ENCODE measurements around the gene DYNLRB1.

The DYNLRB1 gene

DNA sequence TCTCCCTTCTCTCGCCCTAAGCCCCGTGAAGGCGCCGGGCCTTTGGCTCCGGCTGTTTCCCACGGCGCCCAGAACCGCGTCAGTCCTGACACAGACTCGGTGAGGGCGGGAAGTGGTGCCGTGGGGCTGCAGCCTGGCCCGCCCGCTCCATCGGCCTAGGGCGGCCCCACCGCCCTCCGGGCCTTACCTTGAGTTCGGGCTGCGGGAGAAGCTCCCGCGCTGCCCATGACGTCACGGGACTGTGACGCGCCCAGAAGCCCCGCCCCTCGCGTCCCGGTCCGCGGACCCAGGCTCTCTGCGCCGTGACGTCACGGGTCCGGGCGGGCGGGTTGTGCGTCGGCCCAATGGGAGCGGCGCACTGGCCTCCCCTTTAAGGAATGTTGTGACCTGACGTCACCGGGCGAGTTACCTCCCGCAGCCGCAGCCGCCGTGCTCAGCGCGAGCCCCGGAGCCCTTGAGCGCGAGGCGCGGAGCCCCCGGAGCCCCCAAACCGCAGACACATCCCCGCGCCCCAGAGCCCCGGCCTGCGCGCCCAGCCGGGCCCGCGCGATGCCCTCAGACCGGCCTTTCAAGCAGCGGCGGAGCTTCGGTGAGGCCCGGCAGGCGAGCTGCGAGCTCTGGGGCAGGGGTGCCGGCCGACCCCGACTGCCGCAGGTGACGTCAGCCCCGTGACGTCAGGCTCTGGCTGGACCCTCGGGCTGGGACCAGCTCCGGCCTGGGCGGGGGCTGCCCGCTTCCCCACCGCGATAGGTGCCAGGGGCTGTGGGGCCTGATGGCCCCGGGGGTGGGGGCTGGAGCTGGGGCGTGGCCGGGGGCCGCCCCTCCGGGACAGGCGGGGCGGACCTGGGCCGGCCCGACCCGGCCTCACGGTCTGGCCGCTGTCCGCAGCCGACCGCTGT, 42.3 kb downstream of the DYNLRB1 start, which contains the start of gene MAP1LC3A:
TSS of gene MAP1LC3A (plus strand) at position 399 of the 899 bp plus-strand sequence. CDS start at position 550, 151 bp downstream.
- peak; percentile 88 for DNase-seq (ENCODE audit: low read depth in 2 of 2)

DNA sequence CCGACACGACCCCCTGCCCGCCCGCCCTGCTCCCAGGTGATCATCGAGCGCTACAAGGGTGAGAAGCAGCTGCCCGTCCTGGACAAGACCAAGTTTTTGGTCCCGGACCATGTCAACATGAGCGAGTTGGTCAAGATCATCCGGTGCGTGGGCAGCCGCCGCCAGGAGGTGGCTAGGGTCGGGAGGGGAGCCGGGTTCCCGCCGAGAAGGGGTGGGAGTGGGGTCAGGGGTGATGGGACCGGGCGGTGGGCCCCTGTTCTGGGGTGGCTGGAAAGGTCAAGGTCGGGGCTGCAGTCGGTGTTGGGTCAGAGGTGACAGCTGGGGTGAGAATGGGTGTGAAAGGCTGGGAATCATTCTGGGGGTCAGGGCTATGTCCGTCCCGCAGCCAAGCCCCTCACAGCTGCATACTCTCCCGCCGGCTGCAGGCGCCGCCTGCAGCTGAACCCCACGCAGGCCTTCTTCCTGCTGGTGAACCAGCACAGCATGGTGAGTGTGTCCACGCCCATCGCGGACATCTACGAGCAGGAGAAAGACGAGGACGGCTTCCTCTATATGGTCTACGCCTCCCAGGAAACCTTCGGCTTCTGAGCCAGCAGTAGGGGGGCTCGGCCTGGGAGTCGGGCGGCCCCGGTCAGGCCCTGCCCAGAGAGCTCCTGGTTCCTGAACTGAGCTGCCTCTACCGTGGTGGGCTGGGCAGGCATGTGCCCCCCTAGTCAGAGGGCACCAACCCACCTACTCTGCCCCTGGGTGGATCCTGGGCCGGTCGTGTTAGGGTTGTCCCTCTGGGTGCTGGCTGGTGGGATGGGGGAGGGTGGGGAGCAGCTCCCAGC, 43.3 kb downstream of the DYNLRB1 start:
- DNase-seq (ENCODE audit: low read depth in 2 of 2): no peak

DNA sequence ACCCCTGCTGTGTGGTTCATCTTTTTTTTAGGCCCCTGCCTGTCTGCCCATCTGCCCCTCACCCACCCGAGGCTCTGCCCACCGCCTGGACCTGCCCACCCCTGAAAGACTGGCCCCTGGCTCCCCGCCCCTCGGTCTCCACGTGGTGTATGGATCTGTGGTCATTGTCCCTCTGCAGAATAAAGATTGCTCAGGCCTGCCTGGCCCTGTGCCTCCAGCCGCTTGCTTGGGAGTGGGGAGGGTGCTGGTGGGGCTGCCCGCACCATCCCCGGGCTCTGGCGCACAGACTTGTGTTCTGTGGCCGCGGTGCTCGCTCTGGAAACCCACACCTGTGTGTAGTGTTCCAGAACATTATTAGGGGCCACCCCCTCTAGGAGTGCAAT, 43.9 kb downstream of the DYNLRB1 start:
- DNase-seq (ENCODE audit: low read depth in 2 of 2): no peak

DNA sequence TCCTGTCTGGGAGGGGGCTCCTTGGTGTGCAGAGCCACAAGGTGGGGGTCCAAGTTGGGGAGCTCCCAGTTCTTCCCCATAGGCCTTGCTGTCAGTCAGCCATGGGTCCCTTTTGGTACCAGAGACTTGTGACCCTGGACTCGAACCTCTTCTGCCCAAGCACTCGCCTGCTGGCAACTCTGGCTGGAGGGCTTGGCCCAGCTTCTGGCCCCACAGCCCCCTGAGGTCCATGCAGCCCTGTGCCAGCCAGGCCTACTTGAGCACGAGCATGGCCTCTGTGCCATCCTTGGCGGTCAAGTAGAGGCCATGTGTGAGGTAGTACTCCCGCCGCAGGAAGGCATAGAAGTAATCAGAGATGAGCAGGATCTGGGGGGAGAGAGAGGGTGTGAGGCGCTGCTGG, 44.4 kb downstream of the DYNLRB1 start:
- no peak for DNase-seq (ENCODE audit: low read depth in 2 of 2)

DNA sequence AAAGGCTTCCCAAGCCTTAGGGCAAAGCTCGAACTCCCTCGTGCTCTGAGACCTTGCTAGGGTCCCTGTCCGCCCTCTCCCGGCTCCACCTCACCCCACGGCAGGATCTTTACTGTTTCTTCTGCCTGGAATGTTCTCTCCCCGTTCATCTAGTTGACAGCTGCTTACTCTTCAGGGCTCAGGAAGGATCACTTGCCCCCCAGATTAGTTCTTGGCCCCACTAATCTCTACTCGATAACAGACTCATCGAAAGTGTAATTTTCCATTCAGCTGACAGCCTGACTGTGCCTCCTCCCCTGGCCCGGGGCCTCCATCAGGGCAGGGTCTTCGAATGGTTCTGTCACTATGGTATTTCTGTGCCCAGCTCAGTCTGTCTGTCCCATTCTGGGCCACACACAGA, 45.4 kb downstream of the DYNLRB1 start:
- DNase-seq (ENCODE audit: low read depth in 2 of 2): no peak

DNA sequence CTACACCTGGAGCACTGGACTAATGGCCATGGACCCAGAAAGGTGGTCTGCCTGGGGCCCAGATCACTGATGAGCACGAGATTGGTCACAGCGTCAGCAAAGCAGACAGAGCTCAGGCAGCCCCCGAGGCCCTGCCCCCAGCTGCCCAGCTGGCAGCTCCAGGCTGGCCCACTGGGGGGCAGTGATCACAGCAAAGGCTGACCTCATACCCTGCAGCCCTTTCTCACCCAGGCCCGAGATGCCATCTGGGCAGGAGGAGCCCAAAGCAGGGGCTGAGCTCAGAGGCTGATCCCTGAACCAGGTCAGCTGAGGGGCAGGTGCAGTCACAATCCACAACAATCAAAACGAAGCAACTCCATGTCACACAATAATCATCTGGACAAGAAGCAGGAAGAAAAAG, 46.4 kb downstream of the DYNLRB1 start:
- no peak for DNase-seq (ENCODE audit: low read depth in 2 of 2)

DNA sequence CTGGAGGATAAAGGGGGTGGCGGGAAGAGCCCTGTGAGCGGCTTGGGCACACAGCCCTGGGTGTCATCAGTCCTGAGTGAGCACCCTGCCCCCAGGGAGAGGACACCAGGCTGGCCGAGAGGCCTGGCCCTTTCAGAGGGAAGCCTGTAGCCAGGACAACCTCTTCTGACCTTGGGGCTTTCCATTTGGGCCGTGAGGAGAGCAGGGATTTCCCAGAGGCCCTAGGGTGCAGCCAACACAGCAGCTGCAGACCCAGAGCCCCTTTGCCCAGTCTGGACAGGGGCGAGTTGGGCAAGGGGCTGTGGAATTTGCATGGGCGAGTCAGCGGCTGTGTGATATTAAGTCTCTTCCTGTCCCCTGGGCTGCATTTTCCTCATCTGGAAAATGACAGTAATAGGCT, 48.6 kb downstream of the DYNLRB1 start:
- no peak for DNase-seq (ENCODE audit: low read depth in 2 of 2)

DNA sequence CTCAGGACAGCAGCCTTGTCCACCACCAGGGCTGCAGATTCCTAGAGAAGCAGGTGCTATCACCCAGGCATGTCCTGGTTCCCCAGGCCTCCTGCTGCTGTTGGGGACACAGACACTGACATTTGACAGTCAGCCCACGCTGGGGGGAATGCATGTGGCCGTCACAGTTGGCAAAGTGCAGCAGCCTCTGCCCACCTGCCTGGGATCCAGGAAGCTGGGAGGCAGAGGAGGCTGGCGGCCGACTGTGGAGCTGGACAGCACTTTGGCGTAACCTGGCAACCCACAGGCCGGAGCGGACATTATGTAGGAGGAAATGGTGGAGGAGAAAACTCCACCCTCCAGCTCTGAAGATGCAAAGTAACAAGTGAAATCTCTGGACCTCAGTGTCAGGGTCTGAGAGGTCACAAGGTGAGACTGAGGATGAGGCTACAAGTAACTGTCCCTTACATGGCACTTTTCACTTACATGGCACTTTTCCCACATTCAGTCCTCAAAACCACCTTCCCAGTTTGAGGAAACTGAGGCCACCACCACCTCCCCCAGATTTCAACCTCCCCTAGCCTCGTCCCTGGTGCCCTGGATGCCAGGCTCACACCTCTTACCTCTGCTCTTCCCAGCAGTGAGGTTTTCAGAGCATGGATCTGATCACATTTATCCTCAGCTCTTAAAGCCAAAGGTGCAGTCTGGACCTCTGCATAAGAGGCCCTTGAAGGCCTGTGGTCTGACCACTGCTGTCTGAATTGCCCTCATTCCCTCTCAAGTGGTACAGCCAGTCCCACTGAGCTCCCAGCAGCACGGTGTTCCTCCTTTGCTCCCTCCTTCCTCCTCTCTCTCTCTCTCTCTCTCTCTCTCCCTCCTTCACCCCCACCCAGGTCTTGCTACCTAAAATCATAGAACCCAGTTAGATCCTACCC, 51.0 kb downstream of the DYNLRB1 start:
- no peak for DNase-seq (ENCODE audit: low read depth in 2 of 2)

DNA sequence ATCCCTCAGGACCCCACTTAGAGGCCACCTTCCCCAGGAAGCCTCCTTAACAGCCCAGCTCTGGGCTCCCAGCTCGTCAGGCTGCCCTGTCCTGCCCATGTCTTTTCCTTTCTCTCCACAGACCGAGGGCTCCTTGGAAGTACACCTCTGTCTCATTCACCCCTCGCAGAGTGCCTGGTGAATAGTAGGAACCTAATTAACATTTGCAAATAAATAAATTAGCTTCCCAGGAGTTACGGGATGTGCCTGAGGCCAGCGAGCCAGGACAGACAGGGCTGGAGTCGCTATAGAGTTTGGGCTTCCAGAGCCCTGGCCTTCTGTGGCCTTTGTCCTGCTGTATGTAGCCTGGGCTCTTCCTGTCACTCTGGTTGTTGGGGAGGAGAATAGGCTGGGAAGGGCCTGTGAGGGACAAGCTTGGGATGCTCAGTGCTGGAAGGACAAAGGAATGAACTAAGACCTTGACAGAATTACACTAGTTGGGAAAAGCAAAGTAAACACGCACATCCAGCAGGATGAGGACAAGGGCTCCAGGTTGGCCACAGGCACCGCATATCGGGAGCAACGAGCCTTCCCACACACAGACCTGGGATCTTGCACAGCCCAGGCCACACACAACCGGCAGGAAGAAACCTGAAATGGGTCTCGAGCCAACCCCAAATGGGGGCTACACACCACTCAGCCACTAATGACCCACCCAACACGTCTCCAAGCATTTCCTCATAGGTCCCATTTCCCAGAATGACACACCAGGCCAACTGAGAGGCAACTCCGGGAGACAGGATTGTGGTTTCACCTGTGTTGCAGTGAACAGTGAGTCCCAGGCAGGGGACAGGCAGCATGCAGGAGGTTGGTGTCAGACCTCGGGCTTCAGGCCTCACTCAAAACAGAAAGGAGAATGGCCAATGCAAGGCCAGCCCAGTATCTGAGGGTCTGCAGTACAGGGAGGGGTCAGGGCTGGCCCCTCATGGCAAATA, 52.0 kb downstream of the DYNLRB1 start:
- DNase-seq (ENCODE audit: low read depth in 2 of 2): no peak

DNA sequence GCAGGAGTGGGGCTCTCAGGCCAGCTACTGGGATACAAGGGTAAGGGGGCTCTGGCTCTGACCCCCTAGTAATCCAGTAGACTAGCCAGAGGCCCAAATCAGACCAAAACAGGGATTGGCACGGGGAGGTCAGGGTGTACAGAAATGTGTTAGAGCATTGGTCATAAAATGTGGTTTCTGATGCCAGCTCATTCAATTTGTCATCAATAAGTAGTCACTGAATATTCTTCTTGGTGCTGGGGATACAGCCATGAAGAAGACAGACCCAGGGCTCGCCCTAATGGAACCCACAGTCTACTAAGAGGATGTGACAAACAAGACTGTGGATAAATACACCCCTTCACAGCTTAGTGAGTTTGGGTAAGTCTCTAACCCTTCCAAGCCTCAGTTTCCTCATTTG, 53.4 kb downstream of the DYNLRB1 start:
- no peak for DNase-seq (ENCODE audit: low read depth in 2 of 2)

DNA sequence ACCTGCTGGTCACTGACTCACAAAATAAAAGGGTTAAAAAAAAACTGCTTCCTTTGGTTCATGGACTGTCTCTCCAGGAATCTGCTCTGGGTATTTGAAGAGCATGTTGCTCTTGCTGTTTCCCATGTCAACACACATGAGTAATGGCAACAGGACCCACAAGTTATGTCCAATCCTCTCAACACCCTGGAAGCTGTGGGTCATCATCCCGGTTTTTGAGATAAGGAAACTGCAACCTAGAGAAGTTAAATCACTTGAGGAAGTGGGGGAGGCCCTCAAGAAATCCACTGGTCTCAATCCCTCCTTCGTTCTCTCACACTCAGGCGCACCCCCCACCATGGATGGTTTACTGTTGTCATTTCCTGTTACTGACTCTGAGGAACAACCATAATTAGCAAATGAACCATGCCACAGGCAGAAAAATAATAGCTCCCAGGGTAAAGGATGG, 54.7 kb downstream of the DYNLRB1 start:
- no peak for DNase-seq (ENCODE audit: low read depth in 2 of 2)

DNA sequence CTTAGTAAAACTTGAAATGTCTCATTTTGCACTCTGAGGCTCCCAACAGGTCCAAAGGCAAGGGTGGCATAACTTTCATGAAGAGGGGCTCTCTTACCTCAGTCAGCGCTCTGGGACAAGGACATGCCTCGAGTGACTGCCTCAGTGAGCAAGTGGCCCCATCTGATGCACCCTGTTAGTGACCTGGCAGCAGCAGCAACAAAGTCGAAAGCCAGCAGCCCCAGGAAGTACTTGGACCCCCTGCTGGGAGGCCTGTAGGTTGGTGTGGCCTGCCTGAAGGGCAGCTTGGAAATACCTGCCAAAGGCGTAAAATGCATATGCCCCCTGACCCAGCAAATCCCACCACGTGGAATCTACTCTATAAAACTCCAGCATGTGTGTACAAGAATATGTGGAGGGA, 55.5 kb downstream of the DYNLRB1 start:
- DNase-seq (ENCODE audit: low read depth in 2 of 2): no peak

DNA sequence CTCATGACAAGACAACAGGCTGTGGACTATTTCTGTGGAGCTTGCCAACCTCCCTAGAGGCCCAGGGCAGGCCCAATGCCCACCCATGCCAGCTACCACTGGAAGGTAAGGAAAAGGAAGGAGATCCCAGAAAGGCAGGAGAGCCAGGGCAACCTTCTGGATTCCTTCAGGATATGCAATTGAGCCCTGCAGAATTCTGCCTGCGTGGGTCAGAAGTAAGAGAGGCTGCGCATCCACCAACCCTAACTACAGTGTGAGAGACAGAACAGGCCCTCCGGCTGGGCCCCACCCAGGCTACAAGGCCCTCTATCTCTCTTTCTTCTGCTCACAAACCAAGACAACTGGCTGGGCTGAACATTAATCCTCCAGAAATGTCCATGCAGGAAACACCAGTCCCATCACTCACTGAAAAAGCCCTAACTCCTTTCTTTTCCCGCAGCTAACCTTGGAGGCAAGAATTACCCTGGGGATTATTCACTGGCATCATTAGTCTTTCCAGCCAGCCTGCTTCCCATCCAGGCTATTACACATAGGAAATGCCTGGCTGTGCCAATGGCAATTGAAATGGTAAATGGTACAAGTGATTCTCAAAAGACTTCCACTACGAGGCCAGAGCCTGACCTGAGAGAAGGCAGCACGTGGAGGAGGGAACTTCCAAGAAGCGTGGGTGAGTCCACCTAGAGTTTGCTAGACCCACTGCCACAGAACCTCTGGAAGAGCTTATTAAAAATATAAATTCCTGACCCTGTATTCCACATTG, 57.5 kb downstream of the DYNLRB1 start:
- no peak for DNase-seq (ENCODE audit: low read depth in 2 of 2)

DNA sequence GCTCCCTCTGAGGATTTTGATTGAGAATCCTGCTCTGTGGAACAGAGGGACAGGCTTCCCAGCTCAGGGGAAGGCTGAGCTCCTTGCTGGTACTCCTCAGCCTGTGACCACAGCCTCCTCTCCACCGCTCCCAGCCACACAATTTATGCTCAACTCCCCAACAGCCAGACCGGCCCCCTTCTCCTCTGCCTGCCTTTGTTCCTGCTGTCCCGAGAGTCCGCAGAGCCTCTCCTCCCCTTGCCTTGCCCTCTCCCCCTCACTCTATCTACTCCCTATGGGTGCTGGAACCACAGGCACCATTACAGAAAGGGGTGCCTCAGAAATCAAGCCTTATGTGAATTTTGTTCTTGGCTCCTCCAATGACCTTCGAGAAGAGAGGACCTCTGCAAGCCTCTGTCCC, 58.2 kb downstream of the DYNLRB1 start:
- DNase-seq (ENCODE audit: low read depth in 2 of 2): no peak

DNA sequence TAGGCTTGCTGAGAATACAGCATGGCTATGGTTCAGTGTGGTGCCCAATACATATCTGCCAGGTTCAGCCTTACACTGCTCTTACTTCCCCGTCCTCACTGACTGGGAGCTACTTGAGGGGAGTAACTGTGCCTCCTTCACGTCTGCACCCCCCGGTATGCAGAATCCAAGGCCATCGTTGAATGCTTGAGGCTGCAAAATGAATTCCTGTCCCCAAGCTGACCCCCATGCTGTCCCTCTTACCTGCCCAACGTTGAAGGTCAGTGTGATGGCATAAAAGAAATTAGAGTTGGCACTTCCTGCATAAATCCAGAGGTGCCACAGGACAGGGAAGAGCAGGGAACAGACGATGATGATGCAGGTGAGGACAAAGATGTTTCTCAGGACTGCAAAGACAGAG, 58.6 kb downstream of the DYNLRB1 start:
- DNase-seq (ENCODE audit: low read depth in 2 of 2): no peak

DNA sequence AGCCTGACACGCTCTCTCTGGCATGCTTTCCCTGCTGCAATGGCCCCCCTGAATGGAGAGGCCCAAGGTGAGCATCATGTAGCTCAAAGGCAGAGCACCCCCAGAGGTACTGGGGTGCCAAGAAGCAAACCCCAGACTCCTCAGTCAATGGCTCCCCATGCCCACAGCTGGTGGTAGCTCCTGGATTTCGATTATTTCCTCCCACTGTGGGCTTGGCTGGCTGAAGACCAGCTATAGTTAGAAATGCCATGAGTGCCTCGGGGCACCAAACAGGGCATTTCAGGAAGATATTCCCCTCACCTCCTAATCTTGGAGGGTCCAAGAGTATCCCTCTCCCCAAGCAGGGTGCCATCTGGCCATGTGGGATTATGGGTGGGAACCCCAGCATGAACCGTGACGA, 59.0 kb downstream of the DYNLRB1 start:
- DNase-seq (ENCODE audit: low read depth in 2 of 2): no peak

DNA sequence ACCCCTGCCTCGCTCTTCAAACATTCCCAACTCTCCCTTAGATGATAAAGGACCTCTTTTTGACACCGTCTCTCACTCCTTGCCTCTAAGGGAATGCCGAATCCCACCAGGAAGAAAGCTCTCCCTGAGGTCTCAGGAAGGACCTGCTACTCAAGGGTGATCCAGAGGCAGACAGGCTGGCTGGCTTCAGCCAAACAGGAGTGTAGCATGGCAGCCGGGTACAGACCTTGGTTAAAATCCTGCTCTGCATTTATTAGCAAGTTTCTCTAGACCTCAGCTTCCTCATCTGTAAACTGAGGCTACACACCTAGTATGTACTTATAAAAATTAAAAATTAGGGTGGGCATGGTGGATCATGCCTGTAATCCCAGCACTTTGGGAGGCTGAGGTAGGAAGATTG, 59.5 kb downstream of the DYNLRB1 start:
- DNase-seq (ENCODE audit: low read depth in 2 of 2): no peak

DNA sequence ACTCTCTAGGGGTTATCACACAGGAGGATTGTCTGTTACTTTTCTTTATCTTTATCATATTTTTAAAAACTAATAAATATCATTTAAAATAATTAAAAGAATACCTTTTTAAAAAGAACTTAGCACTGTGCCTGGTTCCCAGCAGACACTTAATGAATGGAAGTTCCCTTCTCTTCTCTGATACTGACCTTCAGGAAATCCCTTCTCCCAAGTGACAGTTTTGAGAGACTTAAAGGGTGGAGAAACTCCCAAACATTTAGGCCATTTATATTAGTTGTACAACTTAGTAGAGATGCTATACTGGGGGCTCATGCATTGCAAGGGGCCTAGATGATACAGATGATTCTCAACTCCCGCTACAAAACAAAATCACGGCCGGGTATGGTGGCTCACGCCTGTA, 60.8 kb downstream of the DYNLRB1 start:
- DNase-seq (ENCODE audit: low read depth in 2 of 2): no peak

DNA sequence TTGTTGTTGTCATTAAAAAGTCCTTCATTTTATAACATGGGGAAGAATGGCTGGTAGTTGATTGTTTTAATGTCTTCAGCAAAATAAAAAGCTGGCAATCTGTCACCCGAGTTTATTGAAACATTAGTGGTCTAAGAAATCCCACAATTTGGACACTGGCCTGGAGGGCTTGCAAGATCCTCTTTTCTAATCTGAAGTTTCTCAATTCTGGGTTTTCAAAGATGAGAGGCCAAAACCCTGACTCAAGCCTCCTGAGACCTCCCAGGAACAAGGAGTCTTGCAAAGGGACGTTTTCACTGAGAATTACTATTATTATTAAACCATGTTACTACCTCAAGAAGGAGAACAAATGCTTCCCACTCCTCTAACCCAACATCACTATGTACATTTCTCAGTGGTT, 61.8 kb downstream of the DYNLRB1 start:
- no peak for DNase-seq (ENCODE audit: low read depth in 2 of 2)

DNA sequence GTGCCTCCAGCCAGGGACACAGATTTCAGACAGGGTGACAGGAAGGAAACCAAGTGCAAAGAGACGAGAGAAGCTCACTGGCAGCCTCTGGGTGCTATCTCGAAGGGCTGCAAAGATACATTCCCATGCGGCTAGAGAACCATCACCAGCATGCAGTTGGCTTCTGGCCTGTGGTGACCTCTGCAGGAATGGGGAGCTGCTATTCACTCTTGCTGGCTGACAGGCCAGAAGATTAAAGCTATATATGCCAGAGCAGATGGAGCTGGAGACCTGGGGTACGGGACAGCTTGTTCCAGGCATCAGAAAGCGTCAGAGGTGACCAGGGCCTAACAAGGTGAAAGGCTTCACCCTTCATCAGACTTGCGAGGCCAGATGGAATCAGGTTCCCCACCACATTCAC, 62.3 kb downstream of the DYNLRB1 start:
- DNase-seq (ENCODE audit: low read depth in 2 of 2): no peak
